GM23338 (cell line): ENCODE measurements around the gene RIT1. TPM values are rescaled to one million over a fixed set of nuclear protein-coding genes. Genes with fewer than 3 reads are reported as not detected.

Source experiments
- ATAC-seq: fragments of 200-7000 bp; cut with Tn5 transposase; 3 replicates; pipeline ENCODE4 v1.9.1; 2020
- DNase-seq: peaks from one replicate; pipeline ENCODE4 v3.0.0-alpha.2; 2015; ENCODE audit warnings: low spot score
- H2AFZ ChIP-seq: fragments of 200-600 bp; sonication (generic); 2 replicates; pipeline ENCODE4 v1.8.0; 2016; ENCODE audit warnings: antibody characterized with exemption, mild to moderate bottlenecking, moderate library complexity
- H3F3A ChIP-seq: fragments of 200-600 bp; sonication (generic); replicated peaks from 2 replicates; pipeline ENCODE4 v1.8.0; 2017; ENCODE audit warnings: antibody characterized with exemption, mixed run types, low read depth
- H3K27ac ChIP-seq: fragments of 200-600 bp; sonication (generic); 2 replicates; pipeline ENCODE4 v1.6.1; 2016; ENCODE audit warnings: low read depth
- H3K27me3 ChIP-seq: fragments of 200-600 bp; sonication (generic); 2 replicates; pipeline ENCODE4 v1.8.0; 2016; ENCODE audit warnings: mild to moderate bottlenecking, mixed run types, moderate library complexity; ENCODE audit not compliant: insufficient read depth
- H3K36me3 ChIP-seq: fragments of 200-600 bp; sonication (generic); 2 replicates; pipeline ENCODE4 v1.8.0; 2016; ENCODE audit warnings: mild to moderate bottlenecking; ENCODE audit not compliant: insufficient read depth
- H3K4me1 ChIP-seq: fragments of 200-600 bp; sonication (generic); 2 replicates; pipeline ENCODE4 v1.8.0; 2016; ENCODE audit warnings: mild to moderate bottlenecking, moderate library complexity; ENCODE audit not compliant: insufficient read depth
- H3K4me2 ChIP-seq: fragments of 200-600 bp; sonication (generic); 2 replicates; pipeline ENCODE4 v1.7.1; 2017; ENCODE audit warnings: mixed run types
- H3K4me3 ChIP-seq: fragments of 200-600 bp; sonication (generic); 2 replicates; pipeline ENCODE4 v1.6.1; 2016; ENCODE audit warnings: mixed run types
- H3K79me2 ChIP-seq: fragments of 200-600 bp; sonication (generic); replicated peaks from 2 replicates; pipeline ENCODE4 v1.8.0; 2017; ENCODE audit warnings: mild to moderate bottlenecking; ENCODE audit not compliant: insufficient read depth
- H3K9me2 ChIP-seq: fragments of 200-600 bp; sonication (generic); 2 replicates; pipeline ENCODE4 v1.8.0; 2017; ENCODE audit not compliant: insufficient read depth
- H4K20me1 ChIP-seq: fragments of 200-600 bp; sonication (generic); replicated peaks from 2 replicates; pipeline ENCODE4 v1.8.0; 2017; ENCODE audit warnings: mild to moderate bottlenecking; ENCODE audit not compliant: insufficient read depth
- H3K27ac Mint-ChIP-seq: 2 replicates; pipeline ENCODE4 v1.8.0; 2020; ENCODE audit warnings: inconsistent platforms, mild to moderate bottlenecking, moderate library complexity, mixed read lengths
- H3K27me3 Mint-ChIP-seq: 3 replicates; pipeline ENCODE4 v1.8.0; 2022; ENCODE audit warnings: low read depth, mild to moderate bottlenecking, moderate library complexity, mixed read lengths, inconsistent platforms; ENCODE audit not compliant: insufficient read depth, poor library complexity
- H3K36me3 Mint-ChIP-seq: 3 replicates; pipeline ENCODE4 v1.8.0; 2021; ENCODE audit warnings: low read depth, mild to moderate bottlenecking, inconsistent platforms, moderate library complexity, mixed read lengths
- H3K4me1 Mint-ChIP-seq: 3 replicates; pipeline ENCODE4 v1.8.0; 2020; ENCODE audit warnings: mild to moderate bottlenecking, inconsistent platforms, mixed read lengths
- H3K4me3 Mint-ChIP-seq: 3 replicates; pipeline ENCODE4 v1.8.0; 2021; ENCODE audit warnings: moderate library complexity, mild to moderate bottlenecking, inconsistent platforms, mixed read lengths
- H3K9me3 Mint-ChIP-seq: 3 replicates; pipeline ENCODE4 v1.8.0; 2020; ENCODE audit warnings: moderate library complexity, mild to moderate bottlenecking, inconsistent platforms, mixed read lengths
- CREB1 ChIP-seq: fragments of 250-450 bp; sonication (Bioruptor Pico); IDR thresholded peaks from 2 replicates; pipeline ENCODE4 v1.5.0; 2020; ENCODE audit warnings: low read depth, mild to moderate bottlenecking, moderate library complexity
- CTCF ChIP-seq, 2 experiments: fragments of 200-600 bp in 1 of 2; sonication (generic) in 1 of 2; conservative IDR thresholded peaks; 2 replicates each; pipeline versions ENCODE4 v1.5.1 to v1.6.1; 2016 to 2017; ENCODE audit warnings: antibody characterized with exemption in 2 of 2, low read depth in 2 of 2, mild to moderate bottlenecking in 2 of 2, moderate library complexity in 1 of 2
- ETS1 ChIP-seq: IDR thresholded peaks from 2 replicates; pipeline ENCODE4 v1.6.1; 2016; ENCODE audit warnings: antibody characterized with exemption
- EZH2phosphoT487 ChIP-seq: fragments of 200-600 bp; sonication (generic); IDR thresholded peaks from one replicate; pipeline ENCODE4 v1.8.1; 2018; ENCODE audit warnings: antibody characterized with exemption; ENCODE audit not compliant: unreplicated experiment
- JUNB ChIP-seq: IDR thresholded peaks from one replicate; pipeline ENCODE4 v1.6.1; 2016; ENCODE audit warnings: antibody characterized with exemption; ENCODE audit not compliant: unreplicated experiment
- ZNF114 ChIP-seq: fragments of 250-450 bp; sonication (Bioruptor Pico); IDR thresholded peaks from 2 replicates; pipeline ENCODE4 v1.5.0; 2020; ENCODE audit warnings: mild to moderate bottlenecking, moderate library complexity
- ZNF331 ChIP-seq: fragments of 250-450 bp; sonication (Bioruptor Pico); IDR thresholded peaks from 2 replicates; pipeline ENCODE4 v1.5.0; 2020; ENCODE audit warnings: low read depth, mild to moderate bottlenecking, moderate library complexity
- ZNF462 ChIP-seq: fragments of 250-450 bp; sonication (Bioruptor Pico); IDR thresholded peaks from 2 replicates; pipeline ENCODE4 v1.5.0; 2020; ENCODE audit warnings: mild to moderate bottlenecking, moderate library complexity
- polyA plus RNA-seq: library from polyadenylated mRNA; unstranded; fragments of >200 nt; fragmentation: Nextera tagmentation; extraction: Ambion mirVana; gene quantifications from 2 replicates; pipeline ENCODE4 v1.2.1, GENCODE V29; 2016
- total RNA-seq: library from RNA; depleted of rRNA; stranded (reverse); fragments of >200 nt; shearing (Covaris generic); gene quantifications from 2 replicates; pipeline ENCODE4 v1.2.3, GENCODE V29; 2014

Gene RIT1
- total and polyA plus RNA-seq, 2 experiments from 2014 or later, result 21.5 to 24.4 TPM

- H3K27me3 Mint-ChIP-seq, result peaks cover 6% of the 10 kb centered on the region
- Histone ChIP-seq H3K27ac (no peak overlapping the region), H3K4me2 (no peak overlapping the region), H3K27me3 (no peaks in the 10 kb centered on the region), H2AFZ (no peak overlapping the region), H3K4me1 (0 out of 2 replicates have a peak, but pooled peaks cover 3% of the 10 kb centered on the region), H4K20me1 (no peaks in the 10 kb centered on the region), H3K9me2 (no peaks in the 10 kb centered on the region), H3K36me3 (no peaks in the 10 kb centered on the region; the same call in 1 of the 2 replicates), H3K4me3 (no peak overlapping the region), H3K79me2 (no peaks in the 10 kb centered on the region), H3F3A (no peaks in the 10 kb centered on the region)
- ATAC-seq, result no peak
- no peaks in the 10 kb centered on the region for H3K9me3 Mint-ChIP-seq
- H3K4me3 Mint-ChIP-seq, result no peak overlapping the region
- TF ChIP-seq ETS1, result no peak
- TF ChIP-seq JUNB, result no peak
- TF ChIP-seq CREB1 (CRISPR knock-in tag), result no peak
- no peak for TF ChIP-seq ZNF114 (CRISPR knock-in tag)
- no peak for TF ChIP-seq CTCF (conservative IDR thresholded peaks at IDR 0.05; ENCODE audit: low read depth in 2 of 2)
- TF ChIP-seq ZNF462 (CRISPR knock-in tag), result no peak
- TF ChIP-seq ZNF331 (CRISPR knock-in tag), result no peak
- TF ChIP-seq EZH2phosphoT487, result no peak
- H3K27ac Mint-ChIP-seq, result no peak overlapping the region
- no peak for DNase-seq
- no peaks in the 10 kb centered on the region for H3K36me3 Mint-ChIP-seq
- H3K4me1 Mint-ChIP-seq, result peaks cover 8% of the 10 kb centered on the region
These were observed 28.4 kb downstream of the RIT1 start for GRCh38 chr1:155882766-155883165.
